Endothelial cell (in vitro differentiated cells): ENCODE data around the gene SYNE2. TPM values are rescaled to one million over a fixed set of nuclear protein-coding genes. Genes with fewer than 3 reads are reported as not detected.

Experiments
- DNase-seq: peaks from one replicate; pipeline ENCODE4 v3.0.0; 2021; ENCODE audit warnings: low spot score
- H3K27ac Mint-ChIP-seq: one replicate; pipeline ENCODE4 v1.8.0; 2021; ENCODE audit warnings: mixed read lengths, inconsistent platforms; ENCODE audit not compliant: unreplicated experiment
- H3K27me3 Mint-ChIP-seq: one replicate; pipeline ENCODE4 v1.8.0; 2021; ENCODE audit warnings: mild to moderate bottlenecking, moderate library complexity, mixed read lengths, inconsistent platforms; ENCODE audit not compliant: unreplicated experiment
- H3K36me3 Mint-ChIP-seq: one replicate; pipeline ENCODE4 v1.8.0; 2021; ENCODE audit warnings: mild to moderate bottlenecking, low read depth, mixed read lengths, inconsistent platforms; ENCODE audit not compliant: unreplicated experiment
- H3K4me1 Mint-ChIP-seq: one replicate; pipeline ENCODE4 v1.8.0; 2021; ENCODE audit warnings: mild to moderate bottlenecking, mixed read lengths, inconsistent platforms; ENCODE audit not compliant: unreplicated experiment
- H3K4me3 Mint-ChIP-seq: one replicate; pipeline ENCODE4 v1.8.0; 2021; ENCODE audit warnings: mild to moderate bottlenecking, mixed read lengths, inconsistent platforms; ENCODE audit not compliant: unreplicated experiment
- H3K9me3 Mint-ChIP-seq: one replicate; pipeline ENCODE4 v1.8.0; 2021; ENCODE audit warnings: mixed read lengths, inconsistent platforms; ENCODE audit not compliant: unreplicated experiment
- total RNA-seq: library from RNA; stranded (reverse); fragmentation: NEBNext Ultra II Directional; extraction: Animal tissue kit (Norgen Biotek cat#: 25700); gene quantifications from one replicate; pipeline ENCODE4 v1.2.1, GENCODE V29; 2021; ENCODE audit not compliant: unreplicated experiment
- TF ChIP-seq, protein P1 (sequence below): fragments of 200-600 bp; sonication (generic); IDR thresholded peaks from one replicate; pipeline ENCODE4 v1.5.0; 2021; ENCODE audit warnings: antibody characterized with exemption; ENCODE audit not compliant: unreplicated experiment

Gene SYNE2
- total RNA-seq, 1 donor from 2014 or later, result 35.9 TPM

DNA sequence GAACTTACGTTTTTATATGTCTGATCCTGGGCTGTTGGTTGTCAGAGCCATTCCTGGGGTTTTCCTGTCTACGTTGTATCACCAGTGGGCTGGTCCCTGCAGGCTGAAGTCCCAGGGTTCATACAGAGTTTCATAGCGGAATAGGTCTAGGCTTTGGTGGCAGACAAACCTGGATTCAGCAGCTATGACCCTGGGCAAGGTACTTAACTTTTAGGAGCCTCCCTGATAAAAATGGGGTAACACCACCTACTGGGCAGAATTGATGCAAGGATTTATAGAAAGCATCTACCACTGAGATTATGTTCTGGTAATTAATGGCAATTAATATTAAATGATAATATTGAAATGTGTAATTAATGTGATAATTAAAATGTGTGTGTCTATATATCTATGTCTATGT, 141.2 kb downstream of the SYNE2 start:
- Mint-ChIP-seq H3K27me3 (no peaks in the 10 kb centered on the region), H3K4me3 (no peak overlapping the region), H3K36me3 (peaks cover 4% of the 10 kb centered on the region), H3K4me1 (no peaks in the 10 kb centered on the region), H3K9me3 (no peaks in the 10 kb centered on the region), H3K27ac (no peak overlapping the region)
- DNase-seq, result no peak
- TF ChIP-seq, protein P1, sequence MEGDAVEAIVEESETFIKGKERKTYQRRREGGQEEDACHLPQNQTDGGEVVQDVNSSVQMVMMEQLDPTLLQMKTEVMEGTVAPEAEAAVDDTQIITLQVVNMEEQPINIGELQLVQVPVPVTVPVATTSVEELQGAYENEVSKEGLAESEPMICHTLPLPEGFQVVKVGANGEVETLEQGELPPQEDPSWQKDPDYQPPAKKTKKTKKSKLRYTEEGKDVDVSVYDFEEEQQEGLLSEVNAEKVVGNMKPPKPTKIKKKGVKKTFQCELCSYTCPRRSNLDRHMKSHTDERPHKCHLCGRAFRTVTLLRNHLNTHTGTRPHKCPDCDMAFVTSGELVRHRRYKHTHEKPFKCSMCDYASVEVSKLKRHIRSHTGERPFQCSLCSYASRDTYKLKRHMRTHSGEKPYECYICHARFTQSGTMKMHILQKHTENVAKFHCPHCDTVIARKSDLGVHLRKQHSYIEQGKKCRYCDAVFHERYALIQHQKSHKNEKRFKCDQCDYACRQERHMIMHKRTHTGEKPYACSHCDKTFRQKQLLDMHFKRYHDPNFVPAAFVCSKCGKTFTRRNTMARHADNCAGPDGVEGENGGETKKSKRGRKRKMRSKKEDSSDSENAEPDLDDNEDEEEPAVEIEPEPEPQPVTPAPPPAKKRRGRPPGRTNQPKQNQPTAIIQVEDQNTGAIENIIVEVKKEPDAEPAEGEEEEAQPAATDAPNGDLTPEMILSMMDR, result no peak

DNA sequence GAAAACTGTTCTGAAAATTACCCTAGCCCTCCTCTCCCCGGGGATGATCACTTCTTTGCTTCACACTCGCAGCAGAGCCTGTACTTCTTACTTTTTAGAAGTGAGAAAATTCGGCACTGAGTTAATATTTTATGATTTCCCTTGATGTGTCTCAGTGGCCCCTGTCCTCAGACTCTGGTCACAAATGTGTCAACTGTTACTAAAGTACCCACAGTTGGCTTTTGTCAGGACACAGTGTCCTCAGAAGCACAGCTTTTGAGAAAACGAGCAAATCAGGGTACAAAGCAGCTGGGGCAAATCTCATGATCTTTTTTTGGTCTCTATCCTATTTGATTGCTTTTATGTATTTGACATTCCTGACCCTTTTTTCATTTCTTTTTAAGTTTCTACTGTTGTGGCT, 142.5 kb downstream of the SYNE2 start:
- DNase-seq, result no peak
- no peak overlapping the region for H3K27ac Mint-ChIP-seq
- H3K36me3 Mint-ChIP-seq, result peaks cover 4% of the 10 kb centered on the region
- no peaks in the 10 kb centered on the region for H3K4me1 Mint-ChIP-seq
- no peaks in the 10 kb centered on the region for H3K9me3 Mint-ChIP-seq
- TF ChIP-seq, protein P1, result no peak
- H3K4me3 Mint-ChIP-seq, result no peak overlapping the region
- H3K27me3 Mint-ChIP-seq, result no peaks in the 10 kb centered on the region

DNA sequence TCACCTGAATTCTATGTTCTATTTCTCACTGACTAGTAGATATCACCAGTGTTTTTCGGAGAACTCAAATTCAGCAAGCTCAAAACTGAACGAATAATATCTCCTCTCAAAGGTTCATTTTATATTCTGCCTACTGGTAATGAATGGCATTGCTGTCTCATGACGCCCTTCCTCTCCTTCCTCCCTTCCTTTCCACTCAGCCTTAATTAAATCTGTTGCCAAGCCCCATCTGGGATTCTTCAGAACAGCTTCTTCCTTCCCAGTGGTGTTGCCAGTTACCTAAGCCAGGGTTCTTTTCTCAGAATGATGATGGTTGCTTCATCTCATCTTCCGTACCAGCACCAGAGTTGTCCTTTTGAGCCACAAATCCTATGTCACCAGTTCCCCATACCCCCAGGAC, 143.2 kb downstream of the SYNE2 start:
- no peaks in the 10 kb centered on the region for H3K9me3 Mint-ChIP-seq
- no peak for DNase-seq
- no peaks in the 10 kb centered on the region for H3K4me1 Mint-ChIP-seq
- H3K27me3 Mint-ChIP-seq, result no peaks in the 10 kb centered on the region
- TF ChIP-seq, protein P1, result no peak
- H3K27ac Mint-ChIP-seq, result no peak overlapping the region
- H3K36me3 Mint-ChIP-seq, result peaks cover 4% of the 10 kb centered on the region
- no peak overlapping the region for H3K4me3 Mint-ChIP-seq

DNA sequence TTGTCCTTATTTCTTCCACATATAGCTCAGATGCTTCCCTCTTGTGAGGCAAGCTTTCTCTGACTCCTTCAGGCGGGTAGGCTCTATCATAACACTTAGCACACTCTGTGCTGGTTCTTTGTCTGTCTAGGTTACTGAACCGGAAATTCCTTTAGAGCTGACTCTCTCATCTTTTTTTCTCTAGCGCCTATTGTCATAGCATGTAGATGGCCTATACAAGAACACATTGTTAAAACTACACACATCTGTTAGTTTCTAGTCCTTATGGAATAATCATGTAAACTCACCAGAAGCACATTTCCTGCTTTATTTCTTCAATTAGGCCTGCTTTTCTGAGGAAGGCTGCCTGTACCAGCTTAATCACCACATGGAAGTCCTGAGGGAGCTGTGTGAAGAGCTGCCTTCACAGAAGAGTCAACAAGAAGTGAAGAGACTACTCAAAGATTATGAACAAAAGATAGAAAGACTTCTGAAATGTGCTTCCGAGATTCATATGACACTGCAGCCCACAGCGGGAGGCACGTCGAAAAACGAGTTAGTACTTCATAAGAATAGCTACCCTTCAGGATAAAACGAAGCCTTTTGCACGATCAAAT, 143.9 kb downstream of the SYNE2 start:
- Mint-ChIP-seq H3K36me3 (peaks cover 4% of the 10 kb centered on the region), H3K9me3 (no peaks in the 10 kb centered on the region), H3K4me3 (no peak overlapping the region), H3K27ac (no peak overlapping the region), H3K4me1 (no peaks in the 10 kb centered on the region), H3K27me3 (no peaks in the 10 kb centered on the region)
- no peak for DNase-seq
- TF ChIP-seq, protein P1, result no peak

DNA sequence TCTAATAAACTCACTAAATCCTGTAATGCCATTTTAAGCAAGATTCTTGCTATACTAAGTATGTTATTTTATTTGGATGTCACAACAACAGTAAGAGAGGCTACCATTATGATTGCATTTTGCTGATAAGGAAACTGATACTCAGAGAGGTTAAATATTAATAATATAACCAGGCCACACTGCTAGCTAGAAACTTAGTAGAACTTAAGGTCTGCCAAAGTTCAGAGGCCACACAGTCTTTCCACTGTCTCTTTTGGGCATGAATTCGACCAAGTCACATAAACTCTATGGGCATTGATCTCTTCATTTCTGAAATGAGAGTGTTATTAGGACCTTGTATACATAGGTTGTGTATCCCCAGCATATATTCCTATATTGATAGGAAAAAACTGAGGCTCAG, 147.9 kb downstream of the SYNE2 start:
- DNase-seq, result no peak
- Mint-ChIP-seq H3K36me3 (peaks cover 4% of the 10 kb centered on the region), H3K4me3 (no peak overlapping the region), H3K27ac (no peak overlapping the region), H3K4me1 (no peaks in the 10 kb centered on the region), H3K9me3 (no peaks in the 10 kb centered on the region), H3K27me3 (peaks cover 1% of the 10 kb centered on the region)
- TF ChIP-seq, protein P1, result no peak
